ENCODE measurements around the gene TMEM203. TPM values are rescaled to one million over a fixed set of nuclear protein-coding genes. Genes with fewer than 3 reads are reported as not detected.
A peak's percentile ranks its signal among the peaks of the same experiment; 100 is the strongest.

Gene TMEM203
- total and polyA plus RNA-seq, 10 of the 15 experiments (the other 5 are each of a cell fraction or from before 2014, with no cell fraction given), result 7.2 to 68.1 (median 33.8) TPM

DNA sequence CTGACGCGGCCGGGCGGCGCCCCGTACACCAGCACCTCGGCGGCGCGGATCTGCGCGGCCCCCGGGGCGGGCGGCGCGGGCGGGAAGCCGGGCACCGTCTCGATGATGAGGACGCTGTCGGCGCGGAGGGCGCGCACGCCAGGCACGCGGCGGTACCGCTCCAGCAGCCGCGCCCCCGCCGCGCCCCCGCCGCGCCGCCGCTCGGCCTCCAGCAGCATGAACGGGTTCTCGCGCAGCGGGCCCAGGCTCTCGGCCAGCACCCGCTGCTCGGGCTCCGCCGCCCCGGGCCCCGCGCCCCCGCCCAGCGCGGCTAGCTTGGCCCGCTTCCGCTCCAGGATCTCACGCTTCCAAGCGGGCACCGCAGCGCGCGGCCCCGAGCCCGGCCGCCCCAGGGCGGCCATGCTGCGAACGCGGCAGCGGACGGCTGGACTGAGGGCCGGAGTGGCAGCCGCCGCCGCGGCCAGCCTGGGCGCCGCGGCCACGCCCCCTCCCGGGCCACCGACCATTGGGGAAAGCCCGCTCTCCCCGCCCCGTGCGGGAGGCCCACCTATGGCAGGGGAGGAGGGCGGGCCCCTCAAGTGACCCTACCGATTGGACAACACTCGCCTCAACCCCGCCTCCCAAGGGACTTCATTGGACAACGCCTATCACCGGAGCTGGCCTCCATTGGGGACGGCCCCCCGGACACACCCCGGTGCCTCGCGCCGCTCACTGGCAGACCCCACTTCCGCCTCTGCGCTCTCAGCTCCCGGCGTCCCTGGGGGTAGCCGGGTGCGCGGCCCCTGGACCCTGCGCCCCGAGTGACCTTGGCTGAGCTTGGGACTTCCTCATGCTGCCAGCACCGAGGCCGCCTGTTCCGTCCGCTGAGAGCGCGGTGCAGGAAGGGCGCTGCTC lies 4.9 kb downstream of the TMEM203 start, which contains the start of gene TPRN:
Gene TPRN (minus strand): TSS at position 431 of the 894 bp plus-strand sequence. CDS start 30 bp downstream, at position 401.
- Histone ChIP-seq H4K20me1 (ENCODE audit: control insufficient read depth, insufficient read depth) (no peaks in the 10 kb centered on the region), H3K9me3 (replicated peaks; ENCODE audit: control insufficient read depth, insufficient read depth, low read length) (no peaks in the 10 kb centered on the region), H3K4me1 (ENCODE audit: control insufficient read depth, insufficient read depth, low read length) (peaks cover 32% of the 10 kb centered on the region), H3K79me2 (ENCODE audit: control insufficient read depth, insufficient read depth, low read length) (peaks cover 26% of the 10 kb centered on the region), H3K4me2 (ENCODE audit: control insufficient read depth, insufficient read depth) (peak within 1 kb of the TSS; percentile 86), H3K4me3 (peak within 1 kb of the TSS; percentile 77), H3K36me3 (ENCODE audit: control insufficient read depth in 2 of 2, insufficient read depth in 2 of 2, low read length in 1 of 2) (no peaks in the 10 kb centered on the region), H3K27me3 (replicated peaks in 1 of 2; ENCODE audit: control insufficient read depth in 2 of 2, insufficient read depth in 2 of 2, low read length in 1 of 2) (no peaks in the 10 kb centered on the region), H3K27ac (ENCODE audit: control insufficient read depth, insufficient read depth) (peak within 1 kb of the TSS; percentile 62), H2AFZ (ENCODE audit: control insufficient read depth, low read depth, low read length) (peak within 1 kb of the TSS; percentile 74), H3K9ac (ENCODE audit: control insufficient read depth, insufficient read depth, low read length) (peak within 1 kb of the TSS; percentile 78)
- DNase-seq (ENCODE audit: low read depth, low spot score), result peak; percentile 95
- RAD21 ChIA-PET (ENCODE audit: unreplicated experiment), result interaction anchor here (0.7 to 1.5 kb wide), 9 partner anchors 12 to 112 kb away, joined by 3 to 9 read pairs (median 4); partner anchors contain the start of genes ANAPC2, RNF208, SSNA1 and TUBB4B
- WGBS (ENCODE audit: insufficient coverage, insufficient replicate concordance, low lambda C conversion rate, missing lambda C conversion rate), result under 1% methylated on average over 78 of the region's 118 CpGs
- peak; percentile 96 for ATAC-seq
- CTCF ChIA-PET, result interaction anchor here (0.6 to 1.9 kb wide), 7 partner anchors 12 to 76 kb away, joined by 3 to 11 read pairs (median 4); partner anchors contain the start of genes ANAPC2 and SSNA1
- POLR2A ChIA-PET, result interaction anchor here (0.5 to 8.0 kb wide), 18 partner anchors 11 to 225 kb away, joined by 3 to 68 read pairs (median 5); partner anchors contain the start of genes CYSRT1, MAN1B1, RNF208 and SAPCD2
- in situ Hi-C loops (cut with MboI), result no loop called here
- SMC1A ChIA-PET (ENCODE audit: uncharacterized antibody, unreplicated experiment), result interaction anchor here (1.0 to 4.6 kb wide), 5 partner anchors 11 to 253 kb away, joined by 3 to 18 read pairs (median 4); partner anchors contain the start of genes CYSRT1 and RNF208
- intact Hi-C loops (cut with micrococcal nuclease; ENCODE audit: unreplicated experiment), result loop anchor here (2.0 kb wide), 2 partner anchors 22 to 78 kb away; partner anchors contain the start of gene RNF208
- peak; percentile 99 for FAIRE-seq
- BruUV-seq (replicated peaks), result no TSS peak
- TF ChIP-seq, protein P1, sequence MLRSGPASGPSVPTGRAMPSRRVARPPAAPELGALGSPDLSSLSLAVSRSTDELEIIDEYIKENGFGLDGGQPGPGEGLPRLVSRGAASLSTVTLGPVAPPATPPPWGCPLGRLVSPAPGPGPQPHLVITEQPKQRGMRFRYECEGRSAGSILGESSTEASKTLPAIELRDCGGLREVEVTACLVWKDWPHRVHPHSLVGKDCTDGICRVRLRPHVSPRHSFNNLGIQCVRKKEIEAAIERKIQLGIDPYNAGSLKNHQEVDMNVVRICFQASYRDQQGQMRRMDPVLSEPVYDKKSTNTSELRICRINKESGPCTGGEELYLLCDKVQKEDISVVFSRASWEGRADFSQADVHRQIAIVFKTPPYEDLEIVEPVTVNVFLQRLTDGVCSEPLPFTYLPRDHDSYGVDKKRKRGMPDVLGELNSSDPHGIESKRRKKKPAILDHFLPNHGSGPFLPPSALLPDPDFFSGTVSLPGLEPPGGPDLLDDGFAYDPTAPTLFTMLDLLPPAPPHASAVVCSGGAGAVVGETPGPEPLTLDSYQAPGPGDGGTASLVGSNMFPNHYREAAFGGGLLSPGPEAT (IDR thresholded peaks at IDR 0.05; ENCODE audit: low read depth), result no peak
- TF ChIP-seq HDAC2 (IDR thresholded peaks at IDR 0.05), result no peak
- TF ChIP-seq NR2C1 (IDR thresholded peaks at IDR 0.05), result no peak
- peak; percentile 82 for TF ChIP-seq E4F1 (IDR thresholded peaks at IDR 0.05; ENCODE audit: borderline replicate concordance, partially characterized antibody)
- TF ChIP-seq, protein P2, sequence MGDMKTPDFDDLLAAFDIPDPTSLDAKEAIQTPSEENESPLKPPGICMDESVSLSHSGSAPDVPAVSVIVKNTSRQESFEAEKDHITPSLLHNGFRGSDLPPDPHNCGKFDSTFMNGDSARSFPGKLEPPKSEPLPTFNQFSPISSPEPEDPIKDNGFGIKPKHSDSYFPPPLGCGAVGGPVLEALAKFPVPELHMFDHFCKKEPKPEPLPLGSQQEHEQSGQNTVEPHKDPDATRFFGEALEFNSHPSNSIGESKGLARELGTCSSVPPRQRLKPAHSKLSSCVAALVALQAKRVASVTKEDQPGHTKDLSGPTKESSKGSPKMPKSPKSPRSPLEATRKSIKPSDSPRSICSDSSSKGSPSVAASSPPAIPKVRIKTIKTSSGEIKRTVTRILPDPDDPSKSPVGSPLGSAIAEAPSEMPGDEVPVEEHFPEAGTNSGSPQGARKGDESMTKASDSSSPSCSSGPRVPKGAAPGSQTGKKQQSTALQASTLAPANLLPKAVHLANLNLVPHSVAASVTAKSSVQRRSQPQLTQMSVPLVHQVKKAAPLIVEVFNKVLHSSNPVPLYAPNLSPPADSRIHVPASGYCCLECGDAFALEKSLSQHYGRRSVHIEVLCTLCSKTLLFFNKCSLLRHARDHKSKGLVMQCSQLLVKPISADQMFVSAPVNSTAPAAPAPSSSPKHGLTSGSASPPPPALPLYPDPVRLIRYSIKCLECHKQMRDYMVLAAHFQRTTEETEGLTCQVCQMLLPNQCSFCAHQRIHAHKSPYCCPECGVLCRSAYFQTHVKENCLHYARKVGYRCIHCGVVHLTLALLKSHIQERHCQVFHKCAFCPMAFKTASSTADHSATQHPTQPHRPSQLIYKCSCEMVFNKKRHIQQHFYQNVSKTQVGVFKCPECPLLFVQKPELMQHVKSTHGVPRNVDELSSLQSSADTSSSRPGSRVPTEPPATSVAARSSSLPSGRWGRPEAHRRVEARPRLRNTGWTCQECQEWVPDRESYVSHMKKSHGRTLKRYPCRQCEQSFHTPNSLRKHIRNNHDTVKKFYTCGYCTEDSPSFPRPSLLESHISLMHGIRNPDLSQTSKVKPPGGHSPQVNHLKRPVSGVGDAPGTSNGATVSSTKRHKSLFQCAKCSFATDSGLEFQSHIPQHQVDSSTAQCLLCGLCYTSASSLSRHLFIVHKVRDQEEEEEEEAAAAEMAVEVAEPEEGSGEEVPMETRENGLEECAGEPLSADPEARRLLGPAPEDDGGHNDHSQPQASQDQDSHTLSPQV (IDR thresholded peaks at IDR 0.05), result no peak
- 0 out of 2 replicates have a peak, but pooled peaks have one; percentile 54 for TF ChIP-seq NFXL1 (IDR thresholded peaks at IDR 0.05; ENCODE audit: borderline replicate concordance)
- no peak for TF ChIP-seq IRF4 (IDR thresholded peaks at IDR 0.05; ENCODE audit: low read depth, low read length)
- TF ChIP-seq PKNOX1 (IDR thresholded peaks at IDR 0.05), result peak; percentile 71
- TF ChIP-seq POLR2AphosphoS2 (IDR thresholded peaks at IDR 0.05; ENCODE audit: low read depth, low read length), result peak; percentile 87
- no peak for TF ChIP-seq MYC (IDR thresholded peaks at IDR 0.05; ENCODE audit: insufficient read depth, insufficient read length, insufficient replicate concordance, low read length, severe bottlenecking)
- TF ChIP-seq EED (IDR thresholded peaks at IDR 0.05; ENCODE audit: low read depth), result no peak
- TF ChIP-seq MTA2 (IDR thresholded peaks at IDR 0.05; ENCODE audit: low read depth), result no peak

All from GM12878 (cell line).